ENCODE measurements around the gene ARCN1. TPM values are rescaled to one million over a fixed set of nuclear protein-coding genes. Genes with fewer than 3 reads are reported as not detected.

ARCN1 gene
- total and polyA plus RNA-seq, 9 of the 15 experiments (the other 6 are each of a cell fraction or from before 2014, with no cell fraction given): 30.0 to 224 (median 76.4) TPM

DNA sequence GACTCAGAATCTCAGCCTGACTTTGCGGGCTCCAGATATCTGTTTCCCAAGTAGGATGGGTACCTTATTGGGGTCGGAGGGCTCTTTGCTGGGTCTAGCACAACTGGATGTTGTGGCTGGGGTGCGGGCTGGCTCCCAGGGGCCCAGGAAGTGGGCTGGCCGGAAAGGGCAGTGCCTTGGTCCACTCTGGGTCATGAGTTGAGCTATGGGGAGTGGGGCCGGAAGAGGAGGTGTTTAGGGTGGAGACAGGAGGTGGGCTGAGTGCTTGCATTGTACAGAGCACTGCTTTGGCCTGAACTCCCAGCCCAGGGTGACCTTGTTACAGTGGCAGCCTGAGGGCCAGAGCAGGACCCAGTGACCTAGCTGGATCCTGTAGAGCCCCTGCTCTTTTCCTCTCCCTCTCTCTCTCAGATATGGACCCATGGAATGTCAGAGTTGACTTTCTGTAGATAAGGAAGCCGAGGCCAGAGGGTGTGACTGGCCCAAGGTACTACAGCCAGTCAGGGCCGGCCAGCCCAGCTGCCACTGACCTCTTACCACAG lies 48.4 kb downstream of the ARCN1 start:
- H3K4me3 ChIP-seq: peak overlapping the region; percentile 60
- peak overlapping the region; percentile 91 for H3K4me2 ChIP-seq (ENCODE audit: insufficient read depth, low read length)
- in situ Hi-C loops (cut with MboI) (no loop called here), intact Hi-C loops (cut with micrococcal nuclease) (no loop called here)
- WGBS (ENCODE audit: insufficient coverage, low coverage, missing lambda C conversion rate): 31% methylated on average over 7 of the region's 7 CpGs
- no peaks in the 10 kb centered on the region for H3K27me3 ChIP-seq (ENCODE audit: control insufficient read depth in 2 of 2, insufficient read depth in 2 of 2, low read length in 2 of 2)
- ChIA-PET CTCF (ENCODE audit: low intra/inter-chr PET ratio) (interaction anchor here (0.6 kb wide), 1 partner anchor 67 kb away, joined by 3 read pairs; no protein-coding TSS in a partner anchor), POLR2A (interaction anchor here (0.8 to 3.7 kb wide), 6 partner anchors 12 to 632 kb away, joined by 3 to 21 read pairs (median 4); partner anchors contain the start of gene PHLDB1)
- FAIRE-seq: peak; percentile 85
- DNase-seq (ENCODE audit: extremely low read depth in 1 of 4, low spot score in 3 of 4): peak in 3 of 4 experiments; percentile 27 to 80 (median 76)
- peak overlapping the region; percentile 70 for H3K27ac ChIP-seq (ENCODE audit: extremely low read depth, low read depth, low read length)
- no peaks in the 10 kb centered on the region for H3K9me3 ChIP-seq (replicated peaks; ENCODE audit: control insufficient read depth, insufficient read depth, low read depth, low read length)
- peak overlapping the region; percentile 66 to 94 for H3K9ac ChIP-seq (ENCODE audit: insufficient read depth in 1 of 2, low read depth in 2 of 2, low read length in 2 of 2)
- H3K9me1 ChIP-seq (ENCODE audit: control insufficient read depth, insufficient read depth, low read length): no peaks in the 10 kb centered on the region
- H3K79me2 ChIP-seq (ENCODE audit: control insufficient read depth, insufficient read depth, low read length): peaks cover 13% of the 10 kb centered on the region
- H2AFZ ChIP-seq (ENCODE audit: low read depth, low read length): peak overlapping the region; percentile 85
- peaks cover 20% of the 10 kb centered on the region for H3K36me3 ChIP-seq (ENCODE audit: control insufficient read depth, insufficient read depth, low read length)
- no peaks in the 10 kb centered on the region for H4K20me1 ChIP-seq (replicated peaks; ENCODE audit: control insufficient read depth, insufficient read depth, low read length)
- peak; percentile 81 for ATAC-seq
- H3K4me1 ChIP-seq (replicated peaks in 1 of 2; ENCODE audit: control insufficient read depth in 2 of 2, insufficient read depth in 2 of 2, low read length in 2 of 2): peaks cover 28 to 40% of the 10 kb centered on the region in 2 experiments
- BruUV-seq (replicated peaks): no TSS peak
- TF ChIP-seq PYGO2 (tag; IDR thresholded peaks at IDR 0.05) (peak; percentile 11; the same call in 1 of the 2 replicates), BDP1 (IDR thresholded peaks at IDR 0.05; ENCODE audit: insufficient read depth, insufficient read length) (no peak), MTF1 (CRISPR knock-in tag; IDR thresholded peaks at IDR 0.05; ENCODE audit: borderline replicate concordance) (no peak), ZNF124 (CRISPR knock-in tag; IDR thresholded peaks at IDR 0.05) (no peak), ETV1 (tag; conservative IDR thresholded peaks at IDR 0.05; ENCODE audit: low read depth) (peak; percentile 65; the same call in 1 of the 2 replicates), ZBTB26 (CRISPR knock-in tag; IDR thresholded peaks at IDR 0.05) (no peak), KDM1A (IDR thresholded peaks at IDR 0.05) (no peak), ATF1 (CRISPR knock-in tag; IDR thresholded peaks at IDR 0.05) (no peak), ATF1 (tag; IDR thresholded peaks at IDR 0.05) (peak; percentile 41; the same call in 1 of the 2 replicates), ETV5 (CRISPR knock-in tag; IDR thresholded peaks at IDR 0.05; ENCODE audit: low read depth) (peak; percentile 60; the same call in 1 of the 2 replicates), POLR2H (tag; IDR thresholded peaks at IDR 0.05; ENCODE audit: low read depth) (peak; percentile 22; the same call in 1 of the 2 replicates), NKRF (IDR thresholded peaks at IDR 0.05; ENCODE audit: borderline replicate concordance) (no peak), PATZ1 (CRISPR knock-in tag; IDR thresholded peaks at IDR 0.05; ENCODE audit: borderline replicate concordance) (no peak), CREBBP (IDR thresholded peaks at IDR 0.05; ENCODE audit: low read depth, low read length) (no peak)
- TF ChIP-seq, protein P1, sequence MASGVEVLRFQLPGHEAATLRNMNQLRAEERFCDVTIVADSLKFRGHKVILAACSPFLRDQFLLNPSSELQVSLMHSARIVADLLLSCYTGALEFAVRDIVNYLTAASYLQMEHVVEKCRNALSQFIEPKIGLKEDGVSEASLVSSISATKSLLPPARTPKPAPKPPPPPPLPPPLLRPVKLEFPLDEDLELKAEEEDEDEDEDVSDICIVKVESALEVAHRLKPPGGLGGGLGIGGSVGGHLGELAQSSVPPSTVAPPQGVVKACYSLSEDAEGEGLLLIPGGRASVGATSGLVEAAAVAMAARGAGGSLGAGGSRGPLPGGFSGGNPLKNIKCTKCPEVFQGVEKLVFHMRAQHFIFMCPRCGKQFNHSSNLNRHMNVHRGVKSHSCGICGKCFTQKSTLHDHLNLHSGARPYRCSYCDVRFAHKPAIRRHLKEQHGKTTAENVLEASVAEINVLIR (CRISPR knock-in tag; IDR thresholded peaks at IDR 0.05): no peak

Measured in K562 (cell line).